Measurements from ENCODE around the gene RERE. TPM values are rescaled to one million over a fixed set of nuclear protein-coding genes. Genes with fewer than 3 reads are reported as not detected.
"Not testable (repeated sequence)": the region's sequence is repeated elsewhere in the genome, so short reads cannot be mapped to it uniquely, and the experiment has no call there.

RERE gene
- polyA plus RNA-seq, 4 donors, result 142 to 184 (median 145) TPM

DNA sequence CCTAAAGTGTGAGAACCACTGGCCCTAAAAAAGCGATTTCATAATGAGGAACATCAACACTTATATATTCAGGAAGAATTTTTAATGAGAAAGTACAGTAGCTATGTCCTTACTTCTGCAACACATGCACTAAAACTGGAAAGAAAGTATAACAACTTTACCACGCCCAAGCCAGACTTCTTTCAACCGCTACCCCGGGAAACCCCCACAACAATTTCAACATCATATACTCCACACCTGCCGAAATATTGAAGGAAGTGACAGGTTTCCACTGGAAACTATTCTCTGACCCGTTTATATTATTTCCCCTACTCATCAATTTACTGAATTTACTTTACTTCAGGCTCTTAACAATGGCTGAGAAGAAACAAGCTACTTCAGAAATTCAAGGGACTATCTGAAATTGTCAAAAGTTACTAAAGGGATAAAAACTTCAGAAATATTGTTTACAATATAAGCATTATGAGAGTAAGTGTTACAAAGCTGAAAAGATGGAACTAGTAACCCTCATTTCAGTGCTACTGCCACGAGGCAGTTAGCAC is 193.7 kb downstream of the RERE start:
- not testable (repeated sequence) for DNase-seq (ENCODE audit: low read depth in 4 of 4, low spot score in 3 of 4)

DNA sequence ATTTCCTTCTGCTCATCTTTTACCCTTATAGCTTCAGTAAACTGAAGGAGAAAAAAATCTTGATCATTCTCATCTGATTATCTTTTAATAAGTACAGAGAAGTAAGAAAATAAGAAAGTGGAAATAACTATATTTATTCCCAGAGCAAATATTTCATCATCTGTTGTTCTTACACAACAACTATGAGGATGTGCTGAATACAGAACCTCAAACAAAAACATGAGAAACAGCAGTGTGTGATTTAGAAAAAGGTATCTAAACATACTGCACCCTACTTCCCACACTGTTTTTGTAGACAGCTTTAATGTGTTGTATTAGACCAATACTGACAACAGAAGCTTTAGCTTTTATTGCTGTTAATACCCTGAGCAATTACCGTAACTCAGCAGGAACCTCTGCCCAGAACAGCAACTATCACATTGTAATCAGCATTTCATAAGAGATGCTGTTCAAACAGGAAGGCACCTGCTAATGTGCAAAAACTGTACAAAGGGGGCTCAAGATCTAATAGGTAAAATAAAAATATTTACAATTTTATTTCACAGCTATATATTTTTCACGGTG is 195.6 kb downstream of the RERE start:
- not testable (repeated sequence) for DNase-seq (ENCODE audit: low read depth in 4 of 4, low spot score in 3 of 4)

DNA sequence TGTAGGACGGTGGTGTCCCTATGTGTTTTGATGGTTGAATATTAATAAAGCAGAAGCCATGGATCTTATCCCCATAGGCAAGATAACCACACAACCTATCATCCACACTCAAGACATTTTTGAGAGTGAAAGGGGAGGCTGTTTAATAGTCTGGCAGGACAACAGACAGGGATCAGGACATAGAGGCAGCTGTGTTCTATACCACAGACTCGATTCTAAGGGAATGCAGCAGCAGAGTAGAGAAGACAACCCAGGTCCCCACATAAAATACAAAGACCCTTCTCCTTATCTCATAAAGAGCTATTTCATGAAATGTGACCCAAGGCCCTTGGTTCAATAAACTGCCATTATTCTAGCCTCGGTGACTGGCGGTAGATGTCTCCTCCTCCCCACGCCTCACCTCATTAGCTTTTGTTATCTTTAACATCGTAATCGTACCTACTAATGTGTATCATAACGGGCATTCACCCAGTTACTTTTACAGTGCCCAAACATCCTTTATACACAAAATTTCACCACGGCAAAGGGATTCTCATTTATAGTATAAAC is 196.3 kb downstream of the RERE start:
- not testable (repeated sequence) for DNase-seq (ENCODE audit: low read depth in 4 of 4, low spot score in 3 of 4)

DNA sequence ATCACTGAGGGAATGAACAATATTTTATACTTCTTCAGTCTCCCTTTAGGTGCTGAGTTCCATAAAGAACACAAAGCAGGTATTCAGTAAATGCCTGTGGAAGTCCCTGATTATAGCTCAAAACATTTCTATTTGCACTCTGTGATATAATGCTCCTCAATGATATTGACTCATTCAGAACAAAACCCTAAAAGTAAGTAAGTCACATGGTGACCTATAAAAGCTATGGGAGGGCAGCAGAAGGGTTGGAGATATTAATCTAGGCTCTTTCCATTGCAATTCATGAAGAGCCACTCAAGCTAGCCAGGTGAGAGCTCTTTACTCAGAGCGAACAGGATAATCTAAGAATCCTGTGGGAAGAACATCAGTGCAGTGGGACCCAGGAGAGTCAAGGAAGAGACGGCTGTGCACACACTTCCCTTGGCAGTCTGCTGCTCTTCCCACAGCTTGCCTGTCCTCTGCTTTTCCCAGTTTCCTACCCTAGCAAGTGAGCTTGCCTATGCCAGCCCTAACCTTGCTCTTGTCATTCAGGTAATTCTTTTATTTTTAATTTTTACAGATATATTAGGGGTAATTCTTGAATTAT is 197.4 kb downstream of the RERE start:
- DNase-seq (ENCODE audit: low read depth in 4 of 4, low spot score in 3 of 4), result not testable (repeated sequence)

DNA sequence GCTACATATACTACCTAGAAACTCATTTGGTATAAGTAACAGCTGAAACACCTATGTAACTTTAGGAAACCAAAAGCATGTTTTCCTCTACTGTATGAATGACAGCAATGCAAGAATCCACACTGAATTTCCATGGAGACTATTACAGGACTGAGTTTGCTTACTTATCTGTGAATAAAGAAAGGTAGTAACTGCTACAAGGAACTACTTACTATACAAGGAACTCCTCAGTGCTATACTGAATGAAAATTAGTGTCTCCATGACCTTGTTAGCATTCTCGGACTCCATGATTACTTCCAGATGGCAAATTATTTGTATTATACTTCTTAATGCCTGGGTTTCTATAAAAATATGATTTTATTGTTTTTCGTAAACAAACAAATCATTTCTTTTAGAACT is 198.0 kb downstream of the RERE start:
- DNase-seq (ENCODE audit: low read depth in 4 of 4, low spot score in 3 of 4), result not testable (repeated sequence)

DNA sequence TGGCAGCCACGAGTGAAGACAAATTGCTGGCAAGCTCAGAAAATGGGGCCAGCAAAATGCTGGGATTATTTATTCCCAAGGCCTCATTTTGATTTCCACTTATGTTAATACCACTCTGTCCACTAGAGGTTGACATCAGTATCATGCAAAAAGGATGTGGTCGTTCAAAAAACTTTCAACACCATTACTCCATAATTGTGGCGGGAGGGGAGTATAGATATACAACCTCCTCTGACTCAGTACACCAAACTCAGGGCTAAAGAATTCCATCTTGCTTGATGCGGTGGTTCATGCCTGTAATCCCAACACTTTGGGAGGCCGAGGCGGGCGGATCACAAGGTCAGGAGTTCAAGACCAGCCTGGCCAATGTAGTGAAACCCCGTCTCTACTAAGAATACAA is 200.6 kb downstream of the RERE start:
- DNase-seq (ENCODE audit: low read depth in 4 of 4, low spot score in 3 of 4), result not testable (repeated sequence)

DNA sequence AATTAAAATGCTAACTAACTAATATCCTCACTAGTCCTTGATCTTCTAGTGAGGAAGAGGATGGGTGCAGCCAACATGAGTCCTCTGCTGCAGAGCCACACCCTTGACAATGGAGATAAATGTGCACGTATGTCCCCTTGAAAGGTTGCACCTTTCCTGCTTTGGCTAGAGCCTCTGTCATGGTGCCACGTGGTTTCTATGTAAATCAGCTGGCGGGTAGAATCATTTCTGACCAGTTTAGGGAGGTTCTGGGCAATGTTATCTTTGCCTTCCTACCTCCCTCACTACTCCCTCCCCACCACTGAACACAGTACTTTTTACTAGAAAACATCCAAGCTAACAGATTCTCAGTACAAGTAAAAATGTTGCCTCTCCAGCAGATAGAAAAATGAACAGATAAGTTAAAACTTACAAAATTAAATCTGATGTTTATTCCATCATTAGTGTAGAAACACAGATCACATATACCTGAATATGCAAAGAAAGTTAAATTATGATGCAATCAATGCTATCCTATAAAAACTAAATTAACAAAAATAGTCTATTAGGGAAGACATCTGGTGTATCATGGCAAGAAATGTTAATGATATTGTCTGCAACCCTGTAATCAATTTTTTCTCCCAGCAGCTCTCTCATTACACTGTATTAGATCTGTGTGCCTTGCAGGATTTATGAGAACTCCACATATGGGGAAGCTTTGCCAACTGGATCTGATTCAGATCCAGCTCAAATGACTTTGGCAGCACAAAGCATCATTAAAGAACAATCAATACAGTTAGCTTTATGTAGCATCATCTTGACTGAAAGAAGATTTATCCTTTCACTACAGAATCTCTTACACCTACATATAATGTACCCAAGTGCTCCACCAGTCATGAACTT is 205.6 kb downstream of the RERE start:
- DNase-seq (ENCODE audit: low read depth in 4 of 4, low spot score in 3 of 4), result not testable (repeated sequence)

DNA sequence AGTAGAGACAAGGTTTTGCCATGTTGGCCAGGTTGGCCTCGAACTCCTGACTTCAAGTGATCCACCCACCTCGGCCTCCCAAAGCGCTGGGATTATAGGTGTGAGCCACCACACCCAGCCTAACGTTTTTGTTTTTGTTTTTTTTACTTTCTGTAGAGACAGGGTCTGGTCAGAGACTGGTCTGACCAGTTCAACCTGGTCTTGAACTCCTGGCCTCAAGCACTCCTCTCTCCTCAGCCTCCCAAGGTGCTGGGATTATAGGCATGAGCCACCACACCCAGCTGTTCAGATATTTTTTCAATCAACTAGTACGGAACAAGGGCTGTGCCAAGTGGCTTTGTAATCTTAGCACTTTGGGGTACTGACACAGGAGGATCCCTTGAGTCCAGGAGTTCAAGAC is 209.5 kb downstream of the RERE start:
- no peak for DNase-seq (ENCODE audit: low read depth in 4 of 4, low spot score in 3 of 4)

DNA sequence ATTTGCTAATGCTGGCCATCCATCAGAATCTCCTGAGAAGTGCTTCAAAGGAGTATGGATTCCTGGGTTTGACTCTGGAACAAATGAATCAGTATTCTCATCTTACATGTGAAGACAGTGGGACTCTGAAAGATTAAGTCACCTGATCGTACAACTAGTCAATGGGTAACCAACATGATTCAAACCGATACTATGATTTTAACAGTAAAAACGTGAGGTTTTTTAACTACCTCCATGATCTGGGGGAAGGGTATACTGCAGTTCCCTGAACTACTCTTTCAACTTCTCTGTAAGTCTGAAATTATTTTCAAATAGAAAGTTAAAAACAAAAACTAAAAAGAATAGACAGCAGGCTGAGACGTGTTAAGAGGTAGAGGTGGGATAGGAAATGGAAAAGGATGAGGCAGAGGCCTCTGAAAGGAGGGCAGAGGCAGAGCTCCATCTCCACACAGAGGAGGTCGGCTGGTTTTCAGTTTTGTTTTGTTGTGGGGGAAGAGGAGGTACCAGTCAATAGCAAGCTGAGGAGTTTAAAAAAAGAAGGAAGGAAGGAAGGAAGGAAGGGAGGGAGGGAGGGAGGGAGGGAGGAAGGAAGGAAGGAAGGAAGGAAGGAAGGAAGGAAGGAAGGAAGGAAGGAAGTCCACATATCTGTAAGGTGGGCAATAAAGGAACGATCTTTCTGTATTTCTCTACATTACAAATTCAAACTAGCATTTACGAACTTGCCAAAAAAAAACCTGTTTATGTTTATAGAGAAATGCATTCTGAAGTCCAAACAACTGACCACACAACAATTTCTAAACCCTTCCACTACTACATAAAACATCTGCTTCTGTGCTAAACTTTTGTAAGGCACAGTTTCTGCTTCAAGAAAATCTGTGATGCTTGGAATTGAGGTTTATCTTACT is 213.1 kb downstream of the RERE start:
- DNase-seq (ENCODE audit: low read depth in 4 of 4, low spot score in 3 of 4), result no peak

DNA sequence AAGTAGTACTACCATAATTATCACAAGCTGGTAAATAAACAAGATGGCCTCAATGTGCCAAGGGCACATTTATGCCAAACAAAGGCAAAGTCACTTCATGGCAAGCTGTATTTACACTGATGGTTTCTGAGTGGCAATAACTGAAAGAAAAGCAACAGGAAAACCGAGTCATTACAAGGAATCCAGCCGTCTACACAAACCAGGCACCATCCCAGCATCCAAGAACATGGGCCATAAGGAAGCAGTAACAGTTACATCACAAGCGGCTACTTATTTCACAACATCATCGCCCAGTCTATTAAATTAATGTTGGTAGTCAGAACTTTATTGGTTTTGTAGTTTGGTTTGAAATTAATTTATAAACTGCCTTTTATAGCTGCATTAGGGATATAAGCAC is 214.2 kb downstream of the RERE start:
- DNase-seq (ENCODE audit: low read depth in 4 of 4, low spot score in 3 of 4), result no peak

DNA sequence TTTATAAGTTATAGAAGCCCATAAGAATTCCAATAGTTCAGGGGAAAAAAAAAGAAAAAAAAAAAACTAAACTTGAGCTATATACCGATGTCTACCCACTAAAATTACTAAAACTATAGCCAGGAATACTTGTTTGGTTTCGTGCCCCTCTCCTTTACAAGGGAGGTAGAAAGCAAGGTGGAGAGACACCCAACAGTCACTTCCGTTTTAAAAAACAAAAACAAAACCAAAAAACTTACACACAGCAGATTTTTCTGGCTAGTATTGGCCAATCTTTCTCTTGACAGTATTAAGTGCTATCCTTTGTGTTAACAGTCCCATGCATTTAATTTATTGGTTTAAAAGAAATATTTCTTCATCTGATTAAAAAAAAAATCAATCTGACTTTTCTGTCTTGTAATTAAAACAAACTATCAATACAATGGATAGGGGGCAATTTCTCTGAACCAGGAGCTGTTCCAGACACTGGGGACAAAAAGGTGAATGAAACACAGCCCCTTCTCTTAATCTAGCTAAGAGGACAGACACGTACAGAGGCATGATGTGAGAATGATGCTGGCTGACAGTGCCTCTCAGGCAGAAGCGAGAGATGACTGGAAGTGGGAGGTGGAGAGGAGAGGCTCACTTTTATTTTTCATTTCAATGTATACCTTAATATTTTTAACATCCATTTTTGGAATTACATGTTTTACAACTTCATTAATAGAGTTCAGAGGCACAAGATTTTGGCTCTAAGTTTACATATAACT is 214.8 kb downstream of the RERE start:
- DNase-seq (ENCODE audit: low read depth in 4 of 4, low spot score in 3 of 4), result no peak

DNA sequence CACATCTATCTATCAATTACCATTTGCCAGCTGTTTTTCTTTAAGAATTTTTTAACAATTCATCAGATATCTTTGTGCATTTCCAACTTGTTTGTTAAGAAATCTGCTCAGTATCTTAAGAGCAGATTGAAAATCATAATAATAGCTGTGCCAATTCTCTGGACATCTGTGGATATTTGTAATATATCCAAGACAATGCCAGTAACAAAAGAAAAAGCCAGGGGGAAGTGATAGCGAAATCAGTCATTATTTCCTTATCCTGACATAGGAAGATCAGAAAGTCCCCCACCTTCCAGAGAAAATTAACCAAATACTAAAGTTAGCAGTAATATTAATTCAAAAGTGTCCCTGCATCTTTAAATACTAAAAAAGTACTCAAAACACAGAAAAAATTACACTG is 217.1 kb downstream of the RERE start:
- DNase-seq (ENCODE audit: low read depth in 4 of 4, low spot score in 3 of 4), result no peak

DNA sequence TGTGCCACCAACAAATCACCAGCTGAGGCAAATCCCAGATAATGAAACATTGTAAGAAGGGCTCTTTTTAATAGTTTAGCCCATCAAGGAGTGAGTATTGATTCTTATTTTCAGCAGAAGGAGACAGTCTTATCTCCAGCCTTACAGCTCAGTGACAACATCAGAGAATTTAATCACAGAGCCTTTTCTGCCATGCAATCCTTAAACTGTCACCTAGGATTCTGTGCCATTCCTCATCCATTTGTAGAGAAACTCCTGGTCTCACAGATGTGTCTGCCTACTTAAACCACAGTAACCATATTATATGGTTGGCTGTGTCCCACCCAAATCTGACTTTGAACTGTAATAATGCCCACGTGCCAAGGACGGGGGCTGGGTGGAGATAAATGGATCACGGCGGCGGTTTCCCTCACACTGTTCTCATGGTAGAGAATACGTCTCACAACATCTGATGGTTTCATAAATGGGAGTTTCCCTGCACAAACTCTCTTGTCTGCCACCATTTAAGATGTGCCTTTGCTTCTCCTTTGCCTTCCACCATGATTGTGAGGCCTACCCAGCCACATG is 217.7 kb downstream of the RERE start:
- DNase-seq (ENCODE audit: low read depth in 4 of 4, low spot score in 3 of 4), result no peak

DNA sequence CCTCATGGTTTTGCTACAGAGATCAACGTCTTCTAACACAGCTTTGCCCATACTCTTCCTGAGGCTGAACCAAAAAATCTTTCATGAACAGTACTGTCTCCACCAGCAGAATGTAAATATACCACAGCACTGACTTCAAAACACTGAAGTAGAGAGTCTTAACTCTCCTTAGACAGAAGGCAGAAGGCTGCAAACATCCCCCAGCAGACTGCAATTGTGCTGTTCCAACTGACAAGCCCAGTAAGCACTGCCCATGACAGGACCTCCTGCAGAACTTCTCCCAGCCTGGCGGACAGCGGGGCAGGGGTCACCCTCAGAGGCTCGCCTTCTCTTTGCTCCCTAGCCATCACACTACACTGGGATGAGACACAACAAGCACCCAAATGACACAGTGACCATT is 218.7 kb downstream of the RERE start:
- DNase-seq (ENCODE audit: low read depth in 4 of 4, low spot score in 3 of 4), result no peak

DNA sequence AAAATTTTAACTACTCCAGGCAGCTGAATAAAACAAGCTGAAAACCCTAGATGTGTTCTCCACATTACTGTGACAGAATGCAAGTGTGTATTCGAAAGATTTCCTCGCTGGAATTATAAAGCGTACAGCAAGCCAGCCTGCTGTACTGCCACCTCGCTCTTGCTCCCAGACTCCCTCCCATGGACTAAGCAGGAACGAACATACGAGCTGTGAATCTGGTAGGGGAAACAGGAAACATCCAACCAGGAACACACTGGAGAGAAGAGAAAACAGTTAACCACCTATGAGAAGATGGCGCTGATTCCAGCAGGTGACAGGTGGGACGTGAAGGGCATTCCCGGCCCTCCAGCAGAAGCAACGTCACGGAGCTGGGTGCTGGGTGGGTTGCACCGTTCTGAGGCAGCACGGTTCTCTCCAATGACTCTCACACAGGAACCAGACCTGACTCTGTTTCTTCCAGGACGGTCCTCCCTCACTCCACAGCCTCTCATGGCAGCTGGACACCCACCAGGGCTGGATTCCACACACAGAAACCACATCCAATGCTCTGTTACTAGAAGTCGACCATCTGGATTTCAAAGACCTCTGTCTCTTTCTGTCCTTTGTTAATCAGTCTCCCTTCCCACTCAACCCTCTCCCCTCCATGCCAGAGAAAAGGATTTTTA is 219.2 kb downstream of the RERE start:
- peak in 3 of 4 donors; percentile 27 to 39 (median 27) for DNase-seq (ENCODE audit: low read depth in 4 of 4, low spot score in 3 of 4)

DNA sequence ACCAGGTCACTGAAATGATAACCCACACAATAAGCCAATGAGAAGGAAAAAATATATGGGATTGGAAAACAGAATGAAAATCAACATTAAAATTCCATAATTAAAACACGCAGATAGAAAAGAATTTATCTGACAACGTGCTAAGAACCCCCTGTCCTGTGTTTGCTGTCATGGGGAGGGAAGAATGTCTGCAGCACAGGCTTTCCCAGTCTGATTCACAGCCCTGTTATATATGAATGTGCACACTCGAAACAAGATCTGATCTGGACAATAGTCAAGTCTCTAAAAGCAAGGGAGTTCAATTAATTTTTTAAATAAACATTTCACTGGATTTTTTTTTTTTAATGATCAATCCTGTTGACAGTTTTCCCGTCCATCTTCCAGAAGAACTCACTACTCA is 220.0 kb downstream of the RERE start:
- DNase-seq (ENCODE audit: low read depth in 4 of 4, low spot score in 3 of 4), result no peak

DNA sequence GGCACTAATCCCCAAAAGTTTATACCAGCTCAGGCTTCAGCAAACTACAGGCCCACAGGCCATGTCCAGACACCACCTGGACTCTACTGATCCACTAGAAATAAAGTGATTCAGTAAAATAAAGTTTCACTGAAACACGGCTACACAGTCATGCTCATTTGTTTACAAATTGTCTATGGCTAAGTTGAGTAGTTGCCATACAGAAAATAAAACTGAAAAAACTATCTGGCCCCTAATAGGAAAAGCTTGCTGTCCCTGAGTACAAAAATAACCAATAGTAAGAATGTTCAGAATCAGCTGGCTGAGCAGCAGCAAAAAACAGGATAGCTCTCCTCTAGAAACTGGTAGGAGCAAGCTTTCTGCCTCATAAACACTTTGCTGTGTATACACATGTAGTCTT is 221.5 kb downstream of the RERE start:
- DNase-seq (ENCODE audit: low read depth in 4 of 4, low spot score in 3 of 4), result no peak

DNA sequence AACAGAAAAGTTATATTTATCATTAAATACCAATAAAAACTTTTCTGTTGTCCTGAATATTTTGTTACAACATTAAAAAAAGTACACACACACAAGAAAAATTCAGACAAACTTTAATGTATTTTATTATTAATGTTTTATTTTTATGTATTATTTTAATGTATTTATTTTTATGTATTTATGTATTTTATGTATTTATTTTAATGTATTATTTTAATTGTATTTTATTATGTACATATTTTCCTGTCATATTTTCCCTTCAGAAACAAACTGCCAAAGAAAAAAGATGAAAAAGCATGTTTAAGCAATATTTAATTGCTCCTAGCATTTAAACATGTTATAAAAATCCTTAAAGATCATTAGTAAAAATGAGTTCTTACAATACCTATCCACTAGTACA is 222.1 kb downstream of the RERE start:
- no peak for DNase-seq (ENCODE audit: low read depth in 4 of 4, low spot score in 3 of 4)

DNA sequence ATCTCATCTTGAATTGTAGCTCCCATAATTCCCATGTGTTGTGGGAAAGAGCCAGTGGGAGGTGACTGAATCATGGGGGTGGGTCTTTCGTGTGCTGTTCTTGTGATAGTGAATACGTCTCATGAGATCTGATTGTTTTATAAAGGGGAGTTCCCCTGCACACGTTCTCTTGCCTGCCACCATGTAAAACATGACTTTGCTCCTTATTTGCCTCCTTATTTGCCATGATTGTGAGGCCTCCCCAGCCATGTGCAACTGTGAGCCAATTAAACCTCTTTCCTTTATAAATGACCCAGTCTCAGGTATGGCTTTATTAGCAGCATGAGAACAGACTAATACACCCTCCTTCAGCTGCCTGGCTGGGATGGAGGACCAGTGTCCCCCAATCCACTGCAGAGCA is 224.1 kb downstream of the RERE start:
- not testable (repeated sequence) for DNase-seq (ENCODE audit: low read depth in 4 of 4, low spot score in 3 of 4)
